Measurements from ENCODE around the gene KAT6B.

DNA sequence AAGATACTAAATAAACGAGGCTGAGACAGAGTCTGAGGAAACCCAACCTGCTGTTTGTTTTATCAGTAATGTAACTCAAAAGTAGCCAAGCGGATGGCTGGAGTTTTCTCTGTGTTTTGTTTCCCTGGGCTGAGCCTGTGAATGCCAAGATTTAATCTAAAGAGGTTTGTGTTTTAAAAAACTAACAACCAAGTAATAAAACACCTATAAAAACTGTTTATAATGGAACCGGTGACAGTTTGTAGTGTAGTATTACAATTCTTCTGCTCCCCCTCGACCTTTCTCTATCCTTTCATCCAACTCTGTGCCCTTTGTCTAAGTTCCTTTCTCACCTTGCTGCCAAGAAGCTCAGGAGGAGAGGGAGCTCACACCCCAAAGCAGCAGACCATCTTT lies 2.6 kb upstream of the KAT6B start:
- TF ChIP-seq CTCF (conservative IDR thresholded peaks at IDR 0.05 in 1 of 2, IDR thresholded peaks at IDR 0.05 in 1 of 2; ENCODE audit: low read depth in 1 of 2, low read length in 2 of 2) (no peak), EZH2 (IDR thresholded peaks at IDR 0.05; ENCODE audit: low read length, missing control alignments) (no peak)

Measured in fibroblast of lung (primary cell).